Astrocyte of the cerebellum (primary cell): ENCODE results near the gene TP63.

Source experiments
- DNase-seq: peaks from one replicate; pipeline ENCODE4 v3.0.0-alpha.2; 2011; ENCODE audit warnings: low read depth
- H3K4me3 ChIP-seq: 2 replicates; pipeline ENCODE4 v1.5.1; 2011; ENCODE audit warnings: mild to moderate bottlenecking, low read depth, low read length, moderate library complexity
- CTCF ChIP-seq: IDR thresholded peaks from 2 replicates; pipeline ENCODE4 v1.5.1; 2012; ENCODE audit warnings: low read length, low read depth, moderate library complexity, mild to moderate bottlenecking; ENCODE audit errors: missing control alignments
- in situ Hi-C: cut with HindIII; loops from 2 replicates; pipeline ENCODE4 v1.10.0; 2017; ENCODE audit warnings: low sequenced_read_pairs

TP63 gene

DNA sequence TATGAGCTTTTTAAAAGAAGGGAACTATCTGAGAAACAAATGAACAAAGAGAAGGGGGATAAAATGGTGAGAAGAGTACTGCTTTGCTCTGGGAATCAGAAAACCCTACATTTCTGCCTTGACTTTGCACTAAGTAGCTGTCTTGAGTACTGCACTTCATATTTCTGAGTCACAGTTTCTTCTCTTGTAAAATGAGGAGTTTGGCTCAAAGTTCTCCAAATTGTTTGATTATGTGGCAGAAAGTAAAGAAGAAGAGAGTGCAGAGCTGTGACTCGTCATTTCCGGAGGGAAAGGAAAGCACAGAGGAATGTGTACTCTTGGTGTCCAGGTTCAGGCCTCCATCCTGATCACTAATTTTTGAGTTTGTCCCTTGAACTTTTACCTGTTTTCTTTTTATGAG lies 54.7 kb downstream of the TP63 start:
- DNase-seq, result peak; percentile 28
- no peak for TF ChIP-seq CTCF
- H3K4me3 ChIP-seq, result no peak overlapping the region
- in situ Hi-C loops, result no loop called here

DNA sequence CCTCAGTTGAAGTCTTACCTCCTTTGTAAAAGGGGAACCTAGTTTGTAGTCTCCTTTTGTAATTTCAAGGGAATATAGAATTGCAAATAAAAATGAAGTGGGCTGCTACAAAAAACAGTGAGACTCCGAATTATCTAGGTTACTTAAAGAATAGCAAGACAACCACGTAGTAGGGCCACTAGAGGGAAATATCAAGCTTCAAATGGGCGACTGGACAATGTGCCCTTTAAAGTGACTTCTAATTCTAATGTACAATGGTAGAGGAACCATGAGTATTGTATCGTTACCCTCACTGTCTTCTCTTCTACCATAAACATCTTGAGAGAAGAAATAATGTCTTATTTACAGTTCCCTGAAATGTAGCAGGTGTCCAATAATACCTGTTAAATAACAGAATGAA lies 56.3 kb downstream of the TP63 start:
- TF ChIP-seq CTCF, result no peak
- DNase-seq, result no peak
- in situ Hi-C loops, result no loop called here
- no peak overlapping the region for H3K4me3 ChIP-seq

- in situ Hi-C loops, result no loop called here
These were observed 57.1 kb downstream of the TP63 start for GRCh38 chr3:189688262-189688661.

GRCh38 chr3:189689625-189690024 lies 58.4 kb downstream of the TP63 start:
- no peak overlapping the region for H3K4me3 ChIP-seq
- no peak for DNase-seq
- no peak for TF ChIP-seq CTCF
- in situ Hi-C loops, result no loop called here

More at GRCh38 chr3:189688262-189688661, 57.1 kb downstream of the TP63 start:
- no peak for DNase-seq
- no peak for TF ChIP-seq CTCF
- H3K4me3 ChIP-seq, result no peak overlapping the region

DNA sequence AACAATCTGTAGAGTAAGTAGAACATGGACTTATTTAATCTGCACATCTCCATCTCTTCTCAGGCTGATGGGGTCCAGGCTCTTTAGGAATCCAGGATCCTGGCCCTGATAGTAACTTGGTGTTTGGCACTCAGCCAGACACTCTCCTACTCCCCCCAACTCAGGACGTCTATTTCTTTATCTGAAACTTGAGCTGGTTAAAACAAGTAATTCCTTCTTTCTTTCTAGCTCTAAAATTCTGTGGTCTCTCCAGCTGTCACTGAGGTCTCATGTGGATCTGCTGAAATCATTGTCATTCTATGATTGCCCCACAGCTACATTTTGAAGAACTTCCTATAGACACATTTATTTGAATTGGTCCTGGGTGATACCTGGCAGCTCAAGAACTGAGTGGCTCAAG lies 59.0 kb downstream of the TP63 start:
- no peak for TF ChIP-seq CTCF
- in situ Hi-C loops, result no loop called here

DNA sequence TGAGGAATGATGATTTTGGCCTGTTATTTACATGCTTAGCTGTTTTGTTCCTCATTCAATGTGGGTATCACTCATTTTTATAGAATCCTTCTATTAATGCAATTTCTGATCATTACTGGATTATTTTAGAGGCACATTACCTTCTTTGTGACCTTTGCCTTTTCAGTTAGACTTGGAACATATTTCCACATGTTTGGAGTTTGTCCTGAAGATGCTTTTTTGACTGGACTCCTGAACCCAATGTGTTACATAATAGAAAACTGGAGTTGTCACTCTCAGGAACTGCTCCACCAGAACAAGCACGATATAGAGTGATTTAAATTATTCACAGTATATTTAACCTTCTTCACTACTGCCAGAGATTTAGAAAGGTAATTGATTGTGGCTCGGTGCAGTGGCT lies 59.5 kb downstream of the TP63 start:
- TF ChIP-seq CTCF, result no peak
- H3K4me3 ChIP-seq, result no peak overlapping the region
- in situ Hi-C loops, result no loop called here
- no peak for DNase-seq

More for the DNA sequence above, 59.0 kb downstream of the TP63 start:
- no peak for DNase-seq
- H3K4me3 ChIP-seq, result no peak overlapping the region

GRCh38 chr3:189695400-189695799 lies 64.2 kb downstream of the TP63 start:
- no peak for DNase-seq
- H3K4me3 ChIP-seq, result no peak overlapping the region
- no peak for TF ChIP-seq CTCF
- in situ Hi-C loops, result no loop called here
